ENCODE results near the gene BBOF1.
"Not testable (repeated sequence)": the region's sequence is repeated elsewhere in the genome, so short reads cannot be mapped to it uniquely, and the experiment has no call there.

BBOF1 gene

GRCh38 chr14:74083161-74083560, 64.0 kb downstream of the BBOF1 start:
- Histone ChIP-seq H3K4me1 (peaks cover 22 to 30% (median 25%) of the 10 kb centered on the region in 10 experiments), H3K27ac (no peak overlapping the region), H3K9me3 (replicated peaks in 1 of 11) (no peaks in the 10 kb centered on the region), H4K20me1 (no peaks in the 10 kb centered on the region; a peak in 1 of 22 replicates), H3K4me2 (peak overlapping the region; percentile 85 to 98 (median 93)), H3K9ac (peak overlapping the region in 10 of 11 experiments; percentile 80 to 88 (median 82); a peak in 15 of 22 replicates), H3K27me3 (no peaks in the 10 kb centered on the region), H3K36me3 (no peaks in the 10 kb centered on the region), H3K4me3 (peak overlapping the region; percentile 74 to 89 (median 84); a peak in 16 of 20 replicates)
- TF ChIP-seq Cebpa-rat (IDR thresholded peaks at IDR 0.05), result no peak

GRCh38 chr14:74083784-74084276, 64.7 kb downstream of the BBOF1 start:
- TF ChIP-seq Cebpa-rat (IDR thresholded peaks at IDR 0.05), result no peak
- Histone ChIP-seq H3K4me2 (peak overlapping the region; percentile 85 to 98 (median 93)), H3K27ac (peak overlapping the region in 10 of 11 experiments; percentile 33 to 78 (median 68); a peak in 20 of 22 replicates)

GRCh38 chr14:74084277-74085046, 65.3 kb downstream of the BBOF1 start, which contains the start of the genes ALDH6A1 and LIN52:
Gene ALDH6A1 (minus strand): TSS chr14:74084453. CDS start chr14:74084394, 59 bp downstream.
Gene LIN52 (plus strand): TSS chr14:74084956. CDS start chr14:74084975, 19 bp downstream.
- Histone ChIP-seq H3K27me3 (no peaks in the 10 kb centered on the region), H3K4me2 (peak within 1 kb of the TSS; percentile 93 to 100 (median 97)), H3K9me3 (replicated peaks in 1 of 11) (no peaks in the 10 kb centered on the region), H3K4me1 (peaks cover 22 to 30% (median 25%) of the 10 kb centered on the region in 10 experiments), H3K27ac (peak within 1 kb of the TSS; percentile 21 to 89 (median 79); a peak in 21 of 22 replicates), H3K9ac (peak within 1 kb of the TSS; percentile 78 to 90 (median 86)), H3K4me3 (peak within 1 kb of the TSS; percentile 74 to 89 (median 84)), H3K36me3 (no peaks in the 10 kb centered on the region), H4K20me1 (no peaks in the 10 kb centered on the region; a peak in 1 of 22 replicates)
- no peak for TF ChIP-seq Cebpa-rat (IDR thresholded peaks at IDR 0.05)

More at GRCh38 chr14:74083784-74084276, 64.7 kb downstream of the BBOF1 start:
- H3K9me3 ChIP-seq (replicated peaks in 1 of 11), result no peaks in the 10 kb centered on the region
- H3K4me1 ChIP-seq, result peaks cover 22 to 30% (median 25%) of the 10 kb centered on the region in 10 experiments
- peak overlapping the region; percentile 74 to 89 (median 84) for H3K4me3 ChIP-seq
- no peaks in the 10 kb centered on the region for H3K36me3 ChIP-seq
- no peaks in the 10 kb centered on the region; a peak in 1 of 22 replicates for H4K20me1 ChIP-seq
- peak overlapping the region; percentile 77 to 88 (median 82) for H3K9ac ChIP-seq
- no peaks in the 10 kb centered on the region for H3K27me3 ChIP-seq

GRCh38 chr14:74085047-74085637, 66.0 kb downstream of the BBOF1 start:
- Histone ChIP-seq H3K4me1 (peaks cover 22 to 30% (median 25%) of the 10 kb centered on the region in 10 experiments), H3K4me2 (peak overlapping the region; percentile 91 to 100 (median 96)), H3K4me3 (peak overlapping the region; percentile 74 to 89 (median 84)), H3K9ac (peak overlapping the region; percentile 75 to 90 (median 86)), H3K27me3 (no peaks in the 10 kb centered on the region), H4K20me1 (no peaks in the 10 kb centered on the region; a peak in 2 of 22 replicates), H3K36me3 (no peaks in the 10 kb centered on the region), H3K9me3 (replicated peaks in 1 of 11) (no peaks in the 10 kb centered on the region), H3K27ac (peak overlapping the region; percentile 21 to 89 (median 79); a peak in 21 of 22 replicates)
- no peak for TF ChIP-seq Cebpa-rat (IDR thresholded peaks at IDR 0.05)

GRCh38 chr14:74085828-74086227, 66.7 kb downstream of the BBOF1 start:
- peak overlapping the region; percentile 75 to 90 (median 86); a peak in 19 of 22 replicates for H3K9ac ChIP-seq
- peak overlapping the region in 5 of 11 experiments; percentile 78 to 89 (median 85); a peak in 6 of 22 replicates for H3K27ac ChIP-seq

GRCh38 chr14:74089251-74090020, 70.3 kb downstream of the BBOF1 start:
- Histone ChIP-seq H3K4me1 (peaks cover 13 to 15% (median 14%) of the 10 kb centered on the region in 10 experiments), H3K4me3 (no peak overlapping the region), H3K27ac (no peak overlapping the region), H3K4me2 (no peak overlapping the region), H3K9me3 (replicated peaks in 1 of 11) (no peaks in the 10 kb centered on the region), H4K20me1 (no peaks in the 10 kb centered on the region; a peak in 2 of 22 replicates), H3K9ac (no peak overlapping the region), H3K36me3 (peaks cover 2 to 35% (median 18%) of the 10 kb centered on the region in 11 experiments; a peak in 14 of 22 replicates), H3K27me3 (no peaks in the 10 kb centered on the region)
- TF ChIP-seq Cebpa-rat (IDR thresholded peaks at IDR 0.05), result no peak

More at GRCh38 chr14:74085828-74086227, 66.7 kb downstream of the BBOF1 start:
- Histone ChIP-seq H3K36me3 (0 out of 22 replicates have a peak, but pooled peaks cover 0 to 4% (median 0%) of the 10 kb centered on the region in 11 experiments), H3K4me3 (peak overlapping the region; percentile 74 to 89 (median 84)), H3K4me1 (peaks cover 22 to 30% (median 25%) of the 10 kb centered on the region in 10 experiments), H3K9me3 (replicated peaks in 1 of 11) (no peaks in the 10 kb centered on the region), H3K27me3 (no peaks in the 10 kb centered on the region), H3K4me2 (peak overlapping the region; percentile 91 to 100 (median 96)), H4K20me1 (no peaks in the 10 kb centered on the region; a peak in 2 of 22 replicates)
- TF ChIP-seq Cebpa-rat (IDR thresholded peaks at IDR 0.05), result no peak

- no peak overlapping the region for H3K4me2 ChIP-seq
- peaks cover 12 to 63% (median 28%) of the 10 kb centered on the region in 11 experiments; a peak in 19 of 22 replicates for H3K36me3 ChIP-seq
- H3K27ac ChIP-seq, result no peak overlapping the region
- no peaks in the 10 kb centered on the region for H3K4me1 ChIP-seq
- no peaks in the 10 kb centered on the region for H3K27me3 ChIP-seq
- TF ChIP-seq Cebpa-rat (IDR thresholded peaks at IDR 0.05), result no peak
- H3K4me3 ChIP-seq, result no peak overlapping the region
- no peaks in the 10 kb centered on the region for H3K9me3 ChIP-seq (replicated peaks in 1 of 11)
- no peaks in the 10 kb centered on the region for H4K20me1 ChIP-seq
- no peak overlapping the region for H3K9ac ChIP-seq
These were observed 86.2 kb downstream of the BBOF1 start for GRCh38 chr14:74105381-74105780.

- H3K4me1 ChIP-seq, result no peaks in the 10 kb centered on the region
- no peak for TF ChIP-seq Cebpa-rat (IDR thresholded peaks at IDR 0.05)
- no peak overlapping the region; a peak in 1 of 22 replicates for H3K9ac ChIP-seq
- no peaks in the 10 kb centered on the region for H3K9me3 ChIP-seq (replicated peaks in 1 of 11)
- H3K36me3 ChIP-seq, result peaks cover 0 to 50% (median 12%) of the 10 kb centered on the region in 11 experiments; a peak in 14 of 22 replicates
- no peaks in the 10 kb centered on the region for H4K20me1 ChIP-seq
- H3K4me2 ChIP-seq, result no peak overlapping the region
- no peaks in the 10 kb centered on the region for H3K27me3 ChIP-seq
- no peak overlapping the region for H3K27ac ChIP-seq
- no peak overlapping the region for H3K4me3 ChIP-seq
These were observed 90.2 kb downstream of the BBOF1 start for GRCh38 chr14:74109369-74109768.

GRCh38 chr14:74111395-74112216, 92.5 kb downstream of the BBOF1 start:
- not testable (repeated sequence) for H4K20me1 ChIP-seq; H3K4me2 ChIP-seq; H3K27me3 ChIP-seq; H3K4me3 ChIP-seq; H3K9ac ChIP-seq; H3K9me3 ChIP-seq (replicated peaks in 1 of 11); H3K4me1 ChIP-seq; H3K27ac ChIP-seq
- H3K36me3 ChIP-seq, result peaks cover 0 to 35% (median 4%) of the 10 kb centered on the region in 11 experiments; a peak in 14 of 22 replicates
